Upper lobe of right lung (tissue), 1 donor: ENCODE results near the gene SIM2. TPM values are rescaled to one million over a fixed set of nuclear protein-coding genes. Genes with fewer than 3 reads are reported as not detected.

Source experiments
- ATAC-seq: fragments of 200-7000 bp; cut with Tn5 transposase; one replicate; pipeline ENCODE4 v1.9.1; 2020; ENCODE audit warnings: mild to moderate bottlenecking, moderate library complexity
- DNase-seq: peaks from one replicate; pipeline ENCODE4 v3.0.0-alpha.2; 2020
- H3K27ac ChIP-seq: fragments of 200-600 bp; one replicate; pipeline ENCODE4 v1.8.0; 2022
- H3K27me3 ChIP-seq: fragments of 200-600 bp; one replicate; pipeline ENCODE4 v1.8.0; 2022; ENCODE audit warnings: mild to moderate bottlenecking
- H3K36me3 ChIP-seq: fragments of 200-600 bp; one replicate; pipeline ENCODE4 v1.8.0; 2022
- H3K4me1 ChIP-seq: fragments of 200-600 bp; one replicate; pipeline ENCODE4 v1.8.0; 2022
- H3K4me3 ChIP-seq: fragments of 200-600 bp; one replicate; pipeline ENCODE4 v1.8.0; 2022; ENCODE audit warnings: mild to moderate bottlenecking
- H3K9me3 ChIP-seq: fragments of 200-600 bp; one replicate; pipeline ENCODE4 v1.8.0; 2022
- intact Hi-C: fragments of 100-400 bp; cut with DNase I; formaldehyde crosslinking; loops from one replicate; pipeline ENCODE4 v1.11.0; 2022
- total RNA-seq: library from RNA; stranded (reverse); fragmentation: NEBNext Ultra II Directional; extraction: Animal tissue kit (Norgen Biotek cat#: 25700); gene quantifications from one replicate; pipeline ENCODE4 v1.2.1, GENCODE V29; 2021
- TF ChIP-seq, protein P1 (sequence below): fragments of 200-600 bp; IDR thresholded peaks from one replicate; pipeline ENCODE4 v1.8.0; 2022; ENCODE audit warnings: antibody characterized with exemption
- donor health status: DM: no; HTN: yes; CAD: no; lungs with severe emphysema.

SIM2 gene
- total RNA-seq, 1 donor from 2014 or later, result not detected

DNA sequence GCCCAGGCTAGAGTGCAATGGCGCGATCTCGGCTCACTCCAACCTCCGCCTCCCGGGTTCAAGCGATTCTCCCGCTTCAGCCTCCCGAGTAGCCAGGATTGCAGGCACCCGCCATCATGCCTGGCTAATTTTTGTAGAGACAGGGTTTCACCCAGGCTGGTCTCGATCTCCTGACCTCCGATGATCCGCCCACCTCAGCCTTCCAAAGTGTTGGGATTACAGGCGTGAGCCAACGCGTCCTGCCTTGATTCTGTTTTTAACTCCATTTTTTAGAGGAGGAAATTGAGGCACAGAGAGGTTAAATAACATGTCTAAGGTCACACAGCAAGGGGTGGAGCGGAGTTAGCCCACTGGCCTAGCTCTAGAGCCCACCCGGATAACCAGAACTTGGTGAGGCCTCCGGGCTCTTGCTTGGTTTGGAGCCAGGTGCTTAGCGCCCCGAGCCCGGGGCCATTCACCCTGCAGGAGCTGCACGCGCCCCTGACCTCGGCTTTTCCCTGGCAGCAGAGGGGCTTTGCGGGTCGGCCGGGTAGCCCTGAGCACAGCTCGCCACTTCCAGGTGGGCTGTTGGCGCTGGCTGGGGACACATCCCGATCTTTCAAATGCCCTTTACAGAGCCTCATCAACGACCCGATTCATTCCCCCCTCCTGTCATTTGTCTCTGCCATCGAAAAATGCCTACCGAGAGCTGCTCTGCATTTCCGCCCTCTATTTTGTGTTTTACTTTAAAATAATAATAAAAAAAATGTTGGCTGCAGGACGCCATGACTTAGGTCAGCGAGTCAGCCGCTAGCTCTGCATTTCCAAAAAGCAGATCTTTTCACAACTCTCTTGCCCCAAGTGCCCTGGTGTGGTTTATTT is 11.2 kb downstream of the SIM2 start:
- intact Hi-C loops, result no loop called here
- TF ChIP-seq, protein P1, sequence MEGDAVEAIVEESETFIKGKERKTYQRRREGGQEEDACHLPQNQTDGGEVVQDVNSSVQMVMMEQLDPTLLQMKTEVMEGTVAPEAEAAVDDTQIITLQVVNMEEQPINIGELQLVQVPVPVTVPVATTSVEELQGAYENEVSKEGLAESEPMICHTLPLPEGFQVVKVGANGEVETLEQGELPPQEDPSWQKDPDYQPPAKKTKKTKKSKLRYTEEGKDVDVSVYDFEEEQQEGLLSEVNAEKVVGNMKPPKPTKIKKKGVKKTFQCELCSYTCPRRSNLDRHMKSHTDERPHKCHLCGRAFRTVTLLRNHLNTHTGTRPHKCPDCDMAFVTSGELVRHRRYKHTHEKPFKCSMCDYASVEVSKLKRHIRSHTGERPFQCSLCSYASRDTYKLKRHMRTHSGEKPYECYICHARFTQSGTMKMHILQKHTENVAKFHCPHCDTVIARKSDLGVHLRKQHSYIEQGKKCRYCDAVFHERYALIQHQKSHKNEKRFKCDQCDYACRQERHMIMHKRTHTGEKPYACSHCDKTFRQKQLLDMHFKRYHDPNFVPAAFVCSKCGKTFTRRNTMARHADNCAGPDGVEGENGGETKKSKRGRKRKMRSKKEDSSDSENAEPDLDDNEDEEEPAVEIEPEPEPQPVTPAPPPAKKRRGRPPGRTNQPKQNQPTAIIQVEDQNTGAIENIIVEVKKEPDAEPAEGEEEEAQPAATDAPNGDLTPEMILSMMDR, result no peak
- Histone ChIP-seq H3K4me3 (no peak overlapping the region), H3K4me1 (peaks cover 17% of the 10 kb centered on the region), H3K9me3 (no peaks in the 10 kb centered on the region), H3K27me3 (peaks cover 99% of the 10 kb centered on the region), H3K27ac (no peak overlapping the region), H3K36me3 (no peaks in the 10 kb centered on the region)
- ATAC-seq (no peak), DNase-seq (peak; percentile 40)

DNA sequence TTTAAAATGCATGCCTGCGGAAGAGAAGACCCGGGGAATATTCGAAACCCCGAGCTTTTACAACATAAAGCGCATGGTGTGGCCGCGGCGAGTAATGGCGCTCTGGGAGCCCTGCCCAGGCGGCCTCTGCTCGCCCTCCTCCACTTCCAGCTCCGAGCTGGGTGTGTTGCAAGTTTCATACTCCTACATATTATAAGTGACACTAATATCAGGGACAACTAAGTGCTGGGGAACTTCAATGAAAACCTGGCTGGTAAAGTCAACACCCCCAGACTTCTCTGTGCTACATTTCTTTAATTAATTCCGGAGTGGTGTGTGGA is 11.8 kb downstream of the SIM2 start:
- intact Hi-C loops, result no loop called here
- Histone ChIP-seq H3K27ac (no peak overlapping the region), H3K36me3 (no peaks in the 10 kb centered on the region), H3K27me3 (peaks cover 96% of the 10 kb centered on the region), H3K9me3 (no peaks in the 10 kb centered on the region), H3K4me1 (peaks cover 14% of the 10 kb centered on the region), H3K4me3 (no peak overlapping the region)
- DNase-seq, result peak; percentile 62
- peak; percentile 65 for ATAC-seq
- TF ChIP-seq, protein P1, result no peak

DNA sequence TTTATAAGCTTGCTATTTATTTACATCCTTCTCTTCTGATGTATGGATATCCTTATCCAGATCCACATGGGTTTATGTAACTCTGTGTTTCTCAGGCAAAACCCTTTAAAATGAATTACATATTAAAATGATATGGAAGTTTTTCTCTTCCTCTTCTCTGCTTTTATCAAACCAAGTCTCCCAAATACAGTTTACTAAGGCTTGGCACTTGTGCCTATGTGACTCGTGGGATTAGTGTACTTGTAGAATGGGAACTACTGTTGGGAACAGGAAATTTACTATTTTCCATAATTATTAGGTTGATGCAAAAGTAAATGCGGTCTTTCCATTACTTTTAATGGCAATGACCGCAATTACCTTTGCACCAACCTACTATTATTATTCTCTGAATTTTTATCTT is 14.8 kb downstream of the SIM2 start:
- H3K27me3 ChIP-seq, result peaks cover 95% of the 10 kb centered on the region
- no peaks in the 10 kb centered on the region for H3K9me3 ChIP-seq
- H3K36me3 ChIP-seq, result no peaks in the 10 kb centered on the region
- no peak overlapping the region for H3K27ac ChIP-seq
- ATAC-seq (no peak), DNase-seq (no peak)
- no peak overlapping the region for H3K4me3 ChIP-seq
- peaks cover 8% of the 10 kb centered on the region for H3K4me1 ChIP-seq
- TF ChIP-seq, protein P1, result no peak
- intact Hi-C loops, result no loop called here

DNA sequence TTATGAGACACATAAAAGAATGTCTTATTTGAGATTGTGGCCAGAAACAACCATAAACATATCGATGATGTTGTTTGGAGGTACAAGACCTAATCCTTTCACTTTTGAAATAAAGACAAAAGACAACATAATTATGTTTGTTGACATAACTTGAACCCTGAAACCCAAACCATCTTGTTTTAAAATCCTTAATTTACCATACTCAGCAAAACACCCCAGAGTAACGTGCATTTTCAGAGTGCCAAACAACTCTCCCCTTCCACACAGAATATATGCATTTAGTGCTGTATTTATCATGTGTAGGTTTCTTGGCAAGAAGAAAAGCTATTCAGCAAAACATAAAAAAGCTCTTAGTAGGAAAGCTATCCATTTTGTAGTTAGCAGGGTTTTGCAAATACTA is 17.5 kb downstream of the SIM2 start:
- intact Hi-C loops, result no loop called here
- no peak overlapping the region for H3K27ac ChIP-seq
- H3K27me3 ChIP-seq, result peaks cover 79% of the 10 kb centered on the region
- H3K4me1 ChIP-seq, result no peaks in the 10 kb centered on the region
- no peak for DNase-seq
- TF ChIP-seq, protein P1, result no peak
- no peaks in the 10 kb centered on the region for H3K36me3 ChIP-seq
- H3K9me3 ChIP-seq, result no peaks in the 10 kb centered on the region
- ATAC-seq, result no peak
- no peak overlapping the region for H3K4me3 ChIP-seq

DNA sequence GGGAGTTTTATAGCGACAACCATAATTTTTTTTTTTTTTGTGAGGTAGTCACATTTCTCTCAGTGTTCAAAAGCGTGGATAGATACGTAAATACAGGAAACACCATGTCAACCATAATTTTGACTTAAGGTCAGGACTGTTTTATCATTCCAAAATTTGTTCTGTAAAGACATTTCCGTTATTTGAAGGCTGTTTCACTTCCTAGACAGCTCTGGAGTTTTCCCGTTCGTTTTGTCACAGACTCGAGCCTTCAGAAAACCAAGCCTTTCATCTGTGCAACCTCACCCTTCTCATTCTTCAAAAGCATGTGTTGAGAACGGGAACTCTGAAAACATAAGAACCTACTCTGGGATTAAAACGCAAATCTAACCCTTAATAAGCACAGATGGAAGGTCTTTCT is 17.9 kb downstream of the SIM2 start:
- no peaks in the 10 kb centered on the region for H3K4me1 ChIP-seq
- intact Hi-C loops, result no loop called here
- TF ChIP-seq, protein P1, result no peak
- no peaks in the 10 kb centered on the region for H3K36me3 ChIP-seq
- ATAC-seq (no peak), DNase-seq (no peak)
- H3K27ac ChIP-seq, result no peak overlapping the region
- peaks cover 79% of the 10 kb centered on the region for H3K27me3 ChIP-seq
- no peak overlapping the region for H3K4me3 ChIP-seq
- H3K9me3 ChIP-seq, result no peaks in the 10 kb centered on the region
